CD14-positive monocyte (primary cell): ENCODE results near the gene PLEKHA8. TPM values are rescaled to one million over a fixed set of nuclear protein-coding genes. Genes with fewer than 3 reads are reported as not detected.
A peak's percentile ranks its signal among the peaks of the same experiment; 100 is the strongest.

Experiments
- DNase-seq, 3 donors: peaks; one replicate each; pipeline ENCODE4 v3.0.0-alpha.2; 2011 to 2022
- H2AFZ ChIP-seq: 2 replicates; pipeline ENCODE4 v1.6.0; 2012; ENCODE audit warnings: mild to moderate bottlenecking, low read depth, low read length, inconsistent platforms; ENCODE audit not compliant: insufficient read depth, poor library complexity, severe bottlenecking
- H3K27ac ChIP-seq, 2 donors: 1 replicate in 1 of 2; 2 replicates in 1 of 2; pipeline ENCODE4 v1.5.1; 2012 to 2013; ENCODE audit warnings: low read length in 2 of 2, control low read depth in 1 of 2, inconsistent platforms in 1 of 2, low read depth in 1 of 2, mild to moderate bottlenecking in 1 of 2
- H3K27me3 ChIP-seq, 2 donors: one replicate each; pipeline versions ENCODE4 v1.6.0 to v1.6.1; 2011 to 2013; ENCODE audit warnings: low read length in 2 of 2; ENCODE audit not compliant: control insufficient read depth in 2 of 2, insufficient read depth in 2 of 2
- H3K36me3 ChIP-seq, 2 donors: replicated peaks in 1 of 2; 1 replicate in 1 of 2; 2 replicates in 1 of 2; pipeline versions ENCODE4 v1.5.1 to v1.6.1; 2012 to 2013; ENCODE audit warnings: low read length in 2 of 2, control low read depth in 1 of 2, inconsistent platforms in 1 of 2, mild to moderate bottlenecking in 1 of 2; ENCODE audit not compliant: insufficient read depth in 2 of 2, control insufficient read depth in 1 of 2
- H3K4me1 ChIP-seq, 2 donors: 1 replicate in 1 of 2; 2 replicates in 1 of 2; pipeline versions ENCODE4 v1.5.1 to v1.6.1; 2012 to 2013; ENCODE audit warnings: low read length in 2 of 2, control low read depth in 1 of 2, inconsistent platforms in 1 of 2, mild to moderate bottlenecking in 1 of 2, moderate library complexity in 1 of 2; ENCODE audit not compliant: insufficient read depth in 2 of 2, control insufficient read depth in 1 of 2
- H3K4me2 ChIP-seq: replicated peaks from 2 replicates; pipeline ENCODE3; 2012; ENCODE audit warnings: low read length, moderate library complexity, mild to moderate bottlenecking; ENCODE audit not compliant: poor library complexity, severe bottlenecking; ENCODE audit errors: extremely low read depth
- H3K4me3 ChIP-seq, 3 experiments: fragments of 200-600 bp in 1 of 3; sonication (generic) in 1 of 3; replicated peaks in 1 of 3; 1 replicate in 2 of 3; 2 replicates in 1 of 3; pipeline ENCODE4 v1.5.1; 2011 to 2013; ENCODE audit warnings: low read length in 3 of 3, mild to moderate bottlenecking in 3 of 3, control low read depth in 2 of 3, low read depth in 2 of 3, inconsistent platforms in 1 of 3, moderate library complexity in 1 of 3
- H3K79me2 ChIP-seq: 2 replicates; pipeline ENCODE4 v1.6.0; 2012; ENCODE audit warnings: mild to moderate bottlenecking, control low read depth, inconsistent platforms, low read length, moderate library complexity; ENCODE audit not compliant: insufficient read depth
- H3K9ac ChIP-seq: 2 replicates; pipeline ENCODE4 v1.6.0; 2017; ENCODE audit warnings: low read length, mild to moderate bottlenecking; ENCODE audit not compliant: insufficient read depth, poor library complexity, severe bottlenecking
- H3K9me3 ChIP-seq, 2 donors: replicated peaks in 1 of 2; 1 replicate in 1 of 2; 2 replicates in 1 of 2; pipeline versions ENCODE4 v1.5.1 to v1.6.1; 2012 to 2013; ENCODE audit warnings: low read length in 2 of 2, control low read depth in 1 of 2; ENCODE audit not compliant: control insufficient read depth in 1 of 2, insufficient read depth in 1 of 2
- H4K20me1 ChIP-seq: 2 replicates; pipeline ENCODE4 v1.6.0; 2012; ENCODE audit warnings: mild to moderate bottlenecking, low read length, control low read depth, moderate library complexity; ENCODE audit not compliant: insufficient read depth
- H3K27ac Mint-ChIP-seq, 7 donors: one replicate each; pipeline ENCODE4 v1.8.0; 2020; ENCODE audit warnings: mild to moderate bottlenecking in 7 of 7, mixed read lengths in 7 of 7, moderate library complexity in 6 of 7, inconsistent platforms in 2 of 7
- H3K27me3 Mint-ChIP-seq, 3 donors: one replicate each; pipeline ENCODE4 v1.8.0; 2021 to 2022; ENCODE audit warnings: low read depth in 3 of 3, mild to moderate bottlenecking in 3 of 3, mixed read lengths in 3 of 3, moderate library complexity in 3 of 3, inconsistent platforms in 1 of 3
- H3K36me3 Mint-ChIP-seq, 2 donors: one replicate each; pipeline ENCODE4 v1.8.0; 2020; ENCODE audit warnings: mixed read lengths in 2 of 2, inconsistent platforms in 1 of 2, mild to moderate bottlenecking in 1 of 2
- H3K4me1 Mint-ChIP-seq: one replicate; pipeline ENCODE4 v1.8.0; 2020; ENCODE audit warnings: mild to moderate bottlenecking, mixed read lengths
- H3K4me3 Mint-ChIP-seq, 2 donors: one replicate each; pipeline ENCODE4 v1.8.0; 2020; ENCODE audit warnings: mild to moderate bottlenecking in 2 of 2, mixed read lengths in 2 of 2, moderate library complexity in 1 of 2
- H3K9me3 Mint-ChIP-seq, 7 donors: one replicate each; pipeline ENCODE4 v1.8.0; 2020 to 2022; ENCODE audit warnings: mixed read lengths in 7 of 7, mild to moderate bottlenecking in 6 of 7, moderate library complexity in 6 of 7, inconsistent platforms in 2 of 7
- CTCF ChIP-seq: fragments of 200-600 bp; IDR thresholded peaks from one replicate; pipeline ENCODE4 v1.8.0; 2022; ENCODE audit warnings: antibody characterized with exemption, mild to moderate bottlenecking
- WGBS: methylation state at CpG from one replicate; pipeline ENCODE4 v1.1.5; 2013; ENCODE audit warnings: missing lambda C conversion rate; ENCODE audit not compliant: insufficient coverage; 5-methylcytosine and 5-hydroxymethylcytosine counted together
- intact Hi-C, 2 donors: fragments of 100-400 bp; cut with micrococcal nuclease; formaldehyde crosslinking; loops; one replicate each; pipeline versions ENCODE4 v1.15.0 to v1.15.1; 2023
- polyA plus RNA-seq, 3 donors: library from polyadenylated mRNA; depleted of rRNA in 1 of 3; unstranded in 2 of 3; stranded (reverse) in 1 of 3; fragments of 300-500 nt in 2 of 3; fragments of >200 nt in 1 of 3; fragmentation: Illumina TruSeq in 2 of 3; gene quantifications; 1 replicate in 2 of 3; 2 replicates in 1 of 3; pipeline ENCODE4 v1.2.3, GENCODE V29; 2012 to 2021

Gene PLEKHA8
- polyA plus RNA-seq, 3 donors = 2.4 to 2.7 (median 2.6) TPM

GRCh38 chr7:30160329-30160728, 132.1 kb downstream of the PLEKHA8 start:
- peak overlapping the region; percentile 2 to 82 (median 73) for H3K27ac Mint-ChIP-seq
- H2AFZ ChIP-seq = peak overlapping the region; percentile 6
- no peak overlapping the region for H3K4me2 ChIP-seq
- no peaks in the 10 kb centered on the region for H3K9me3 ChIP-seq
- no peak overlapping the region for H3K9ac ChIP-seq
- H3K4me3 Mint-ChIP-seq = no peak overlapping the region
- no peak for DNase-seq
- no peaks in the 10 kb centered on the region for H3K27me3 ChIP-seq
- no peak for TF ChIP-seq CTCF
- intact Hi-C loops = loop anchor here (5.0 to 10.0 kb wide), 4 partner anchors 64 to 264 kb away; partner anchors contain the start of gene ZNRF2 (in 1 of the 2)
- H3K4me1 ChIP-seq = peaks cover 55% of the 10 kb centered on the region in 2 donors
- 64% methylated on average over 2 of the region's 2 CpGs for WGBS
- no peaks in the 10 kb centered on the region for H3K79me2 ChIP-seq
- H3K36me3 ChIP-seq = no peaks in the 10 kb centered on the region
- H3K36me3 Mint-ChIP-seq = peaks cover 0 to 3% of the 10 kb centered on the region in 2 donors
- H4K20me1 ChIP-seq = no peaks in the 10 kb centered on the region
- peaks cover 0 to 1% (median 0%) of the 10 kb centered on the region in 3 donors for H3K27me3 Mint-ChIP-seq
- peak overlapping the region; percentile 61 to 68 for H3K27ac ChIP-seq
- no peaks in the 10 kb centered on the region for H3K9me3 Mint-ChIP-seq
- peaks cover 73% of the 10 kb centered on the region for H3K4me1 Mint-ChIP-seq
- H3K4me3 ChIP-seq = no peak overlapping the region

- whole genome bisulfite sequencing = no CpG with 5 or more reads among the region's 3 CpGs
- no peaks in the 10 kb centered on the region for H3K36me3 ChIP-seq
- intact Hi-C loops = loop anchor here (5.0 to 10.0 kb wide), 4 partner anchors 63 to 263 kb away; partner anchors contain the start of gene ZNRF2 (in 1 of the 2)
- no peak overlapping the region for H3K27ac ChIP-seq
- H4K20me1 ChIP-seq = no peaks in the 10 kb centered on the region
- H3K4me2 ChIP-seq = no peak overlapping the region
- no peak for TF ChIP-seq CTCF
- H3K79me2 ChIP-seq = no peaks in the 10 kb centered on the region
- H3K27me3 ChIP-seq = no peaks in the 10 kb centered on the region
- DNase-seq = no peak
- H3K4me1 Mint-ChIP-seq = peaks cover 82% of the 10 kb centered on the region
- peaks cover 0 to 5% of the 10 kb centered on the region in 2 donors for H3K36me3 Mint-ChIP-seq
- H3K9me3 Mint-ChIP-seq = no peaks in the 10 kb centered on the region
- peaks cover 71 to 74% of the 10 kb centered on the region in 2 donors for H3K4me1 ChIP-seq
- H2AFZ ChIP-seq = no peak overlapping the region
- no peaks in the 10 kb centered on the region for H3K9me3 ChIP-seq
- H3K27ac Mint-ChIP-seq = peak overlapping the region in 2 of 7 donors; percentile 27 to 73
- no peak overlapping the region for H3K4me3 ChIP-seq
- H3K27me3 Mint-ChIP-seq = peaks cover 0 to 1% (median 0%) of the 10 kb centered on the region in 3 donors
- peak overlapping the region in 1 of 2 donors; percentile 49 for H3K4me3 Mint-ChIP-seq
- H3K9ac ChIP-seq = no peak overlapping the region
Observed at GRCh38 chr7:30162133-30162532, 133.9 kb downstream of the PLEKHA8 start.
